Cardiac septum (tissue), 1 donor: ENCODE data around the gene PARP2. TPM values are rescaled to one million over a fixed set of nuclear protein-coding genes. Genes with fewer than 3 reads are reported as not detected.
"Not testable (repeated sequence)": the region's sequence is repeated elsewhere in the genome, so short reads cannot be mapped to it uniquely, and the experiment has no call there.

Source experiments
- DNase-seq: peaks from one replicate; pipeline ENCODE4 v3.0.0-alpha.2; 2020; ENCODE audit warnings: low spot score
- intact Hi-C: fragments of 100-400 bp; cut with DNase I; formaldehyde crosslinking; loops from one replicate; pipeline ENCODE4 v1.14.0; 2022
- long read RNA-seq: library from polyadenylated mRNA; unstranded; transcript quantifications from one replicate; pipeline ENCODE4 v2.0.0, GENCODE V29; 2021
- total RNA-seq: library from RNA; stranded (reverse); fragmentation: NEBNext Ultra II Directional; extraction: Animal tissue kit (Norgen Biotek cat#: 25700); gene quantifications from one replicate; pipeline ENCODE4 v1.2.1, GENCODE V29; 2021
- donor health status: DM: no; HTN: no; CAD: no.

The PARP2 gene
- total RNA-seq = 15.2 TPM
- long read RNA-seq, transcript PARP2-201 (16 exons, 1,886 nt) = minor isoform, 8 of 24 reads
- long read RNA-seq, transcript PARP2-202 (16 exons, 1,881 nt) = major isoform, 13 of 24 reads
- long read RNA-seq, partial matches to known transcripts = 1 of 24 reads
- long read RNA-seq, other reads (novel, unspliced or antisense) = 2 of 24 reads

- DNase-seq = peak; percentile 97
- intact Hi-C loops = loop anchor here (2.0 to 5.0 kb wide), 3 partner anchors 14 to 119 kb away; partner anchors contain the start of genes PIP4P1 and TEP1
Measured at GRCh38 chr14:20343092-20343861, at the start of gene PARP2. Gene PARP2, plus strand, starts transcription at chr14:20343635. Its CDS starts 7 bp downstream, at chr14:20343642.

- intact Hi-C loops = no loop called here
- no peak for DNase-seq
Measured at GRCh38 chr14:20294636-20295035, 48.8 kb upstream of the PARP2 start.

GRCh38 chr14:20295067-20295466, 48.4 kb upstream of the PARP2 start:
- DNase-seq = no peak
- intact Hi-C loops = no loop called here

GRCh38 chr14:20302042-20302755, 41.2 kb upstream of the PARP2 start:
- DNase-seq = no peak
- intact Hi-C loops = no loop called here

GRCh38 chr14:20305265-20306078, 38.0 kb upstream of the PARP2 start, which contains the start of gene TTC5:
Gene TTC5, minus strand, starts transcription at chr14:20305951. Its CDS starts 14 bp downstream, at chr14:20305937.
- intact Hi-C loops = no loop called here
- DNase-seq = peak; percentile 94

GRCh38 chr14:20306079-20306423, 37.4 kb upstream of the PARP2 start:
- intact Hi-C loops = no loop called here
- no peak for DNase-seq

- DNase-seq = no peak
- intact Hi-C loops = no loop called here
Measured at GRCh38 chr14:20314026-20314425, 29.4 kb upstream of the PARP2 start.

- intact Hi-C loops = no loop called here
- DNase-seq = no peak
Measured at GRCh38 chr14:20317720-20318119, 25.7 kb upstream of the PARP2 start.

- DNase-seq = no peak
- intact Hi-C loops = loop anchor here (5.0 kb wide), 1 partner anchor 130 kb away; the partner anchor contains the start of gene APEX1
Measured at GRCh38 chr14:20327005-20327869, 16.2 kb upstream of the PARP2 start.

- intact Hi-C loops = loop anchor here (2.0 to 5.0 kb wide), 2 partner anchors 14 to 129 kb away; partner anchors contain the start of genes APEX1 and PARP2
- DNase-seq = no peak
Measured at GRCh38 chr14:20328705-20329104, 14.7 kb upstream of the PARP2 start.

- no peak for DNase-seq
- intact Hi-C loops = loop anchor here (2.0 to 5.0 kb wide), 2 partner anchors 13 to 128 kb away; partner anchors contain the start of genes APEX1 and PARP2
Measured at GRCh38 chr14:20329355-20329754, 14.1 kb upstream of the PARP2 start.

GRCh38 chr14:20331053-20331613, 12.3 kb upstream of the PARP2 start:
- intact Hi-C loops = loop anchor here (5.0 kb wide), 2 partner anchors 281 to 351 kb away; partner anchors contain the start of gene RNASE4
- DNase-seq = no peak

- DNase-seq = no peak
- intact Hi-C loops = loop anchor here (5.0 kb wide), 2 partner anchors 280 to 350 kb away; partner anchors contain the start of gene RNASE4
Measured at GRCh38 chr14:20332431-20332787, 11.0 kb upstream of the PARP2 start.

- intact Hi-C loops = loop anchor here (5.0 kb wide), 2 partner anchors 279 to 349 kb away; partner anchors contain the start of gene RNASE4
- no peak for DNase-seq
Measured at GRCh38 chr14:20332788-20333493, 10.5 kb upstream of the PARP2 start, which contains the start of gene CCNB1IP1. Gene CCNB1IP1, minus strand, starts transcription at chr14:20333279. Its CDS starts 16,756 bp downstream, at chr14:20316523.

- intact Hi-C loops = loop anchor here (5.0 kb wide), 2 partner anchors 279 to 349 kb away; partner anchors contain the start of gene RNASE4
Measured at GRCh38 chr14:20333494-20333841, 10.0 kb upstream of the PARP2 start.

GRCh38 chr14:20334017-20334416, 9.4 kb upstream of the PARP2 start:
- intact Hi-C loops = loop anchor here (5.0 kb wide), 2 partner anchors 278 to 348 kb away; partner anchors contain the start of gene RNASE4

More at GRCh38 chr14:20333494-20333841, 10.0 kb upstream of the PARP2 start:
- DNase-seq = no peak

GRCh38 chr14:20341032-20341431, 2.4 kb upstream of the PARP2 start:
- intact Hi-C loops = loop anchor here (5.0 kb wide), 1 partner anchor 121 kb away; the partner anchor contains the start of gene PIP4P1
- DNase-seq = not testable (repeated sequence)

More at GRCh38 chr14:20334017-20334416, 9.4 kb upstream of the PARP2 start:
- DNase-seq = no peak
